Cardiac septum (tissue), 1 donor: ENCODE measurements around the gene FGD5. TPM values are rescaled to one million over a fixed set of nuclear protein-coding genes. Genes with fewer than 3 reads are reported as not detected.

Source experiments
- DNase-seq: peaks from one replicate; pipeline ENCODE4 v3.0.0-alpha.2; 2020; ENCODE audit warnings: low spot score
- intact Hi-C: fragments of 100-400 bp; cut with DNase I; formaldehyde crosslinking; loops from one replicate; pipeline ENCODE4 v1.14.0; 2022
- total RNA-seq: library from RNA; stranded (reverse); fragmentation: NEBNext Ultra II Directional; extraction: Animal tissue kit (Norgen Biotek cat#: 25700); gene quantifications from one replicate; pipeline ENCODE4 v1.2.1, GENCODE V29; 2021
- donor health status: DM: no; HTN: no; CAD: no.

The FGD5 gene
- total RNA-seq, 1 donor from 2014 or later, result 15.6 TPM

- DNase-seq, result no peak
- intact Hi-C loops, result loop anchor here (5.0 kb wide), 2 partner anchors 56 to 71 kb away; no protein-coding TSS in a partner anchor
These were observed 44.8 kb downstream of the FGD5 start for GRCh38 chr3:14863333-14864100.

DNA sequence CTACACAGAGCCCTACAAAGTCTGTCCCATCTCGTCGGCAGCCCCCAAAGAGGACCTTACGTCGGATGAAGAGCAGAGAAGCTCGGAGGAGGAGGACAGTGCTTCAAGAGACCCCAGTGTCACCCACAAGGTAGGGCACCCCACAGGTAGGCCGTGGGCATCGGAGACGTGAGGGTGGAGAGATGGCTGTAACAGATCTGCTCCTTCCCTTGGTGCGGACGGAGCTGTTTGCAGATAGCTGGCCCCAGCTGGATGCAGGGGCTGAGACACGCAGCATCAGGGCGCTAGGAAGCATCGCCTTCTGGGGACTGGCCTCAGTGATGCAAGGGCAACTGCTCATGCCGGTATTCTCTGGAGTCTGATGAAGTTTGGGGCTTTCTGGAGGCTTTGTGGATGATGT, 45.4 kb downstream of the FGD5 start:
- DNase-seq, result no peak
- intact Hi-C loops, result loop anchor here (5.0 kb wide), 2 partner anchors 57 to 72 kb away; no protein-coding TSS in a partner anchor

- DNase-seq, result no peak
- intact Hi-C loops, result no loop called here
These were observed 47.9 kb downstream of the FGD5 start for GRCh38 chr3:14866627-14867026.

DNA sequence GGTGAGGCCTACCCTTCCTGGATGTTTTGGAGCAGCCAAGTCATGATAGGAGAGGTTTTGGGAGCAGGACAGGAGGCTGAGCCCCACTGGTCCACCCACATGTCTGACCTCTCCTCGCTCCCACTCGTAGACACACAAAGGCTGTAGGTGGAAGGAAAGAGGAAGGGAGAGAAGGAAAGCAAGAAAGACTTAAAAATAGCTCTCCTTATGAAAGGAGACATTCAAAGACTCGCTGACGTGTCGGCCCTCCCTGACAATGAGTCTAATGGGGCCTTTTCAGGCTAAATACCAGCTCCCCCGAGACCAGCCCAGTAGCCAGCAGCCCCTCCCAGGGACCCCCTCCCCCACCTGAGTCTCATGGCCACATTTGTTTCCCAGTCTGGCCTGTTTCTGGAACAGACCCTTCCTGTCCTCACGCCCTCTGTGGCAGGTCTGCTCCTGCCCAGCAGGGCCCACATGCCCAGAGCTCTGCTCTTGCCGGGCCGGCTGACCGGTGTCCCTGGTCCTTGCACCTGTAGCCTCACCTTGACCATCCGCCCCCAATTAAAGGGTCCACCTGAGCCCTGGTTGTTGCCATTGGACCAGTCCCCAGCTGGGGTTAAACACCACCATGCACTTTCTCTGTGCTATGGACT, 49.3 kb downstream of the FGD5 start:
- DNase-seq, result no peak
- intact Hi-C loops, result no loop called here

GRCh38 chr3:14869917-14870782, 51.4 kb downstream of the FGD5 start:
- peak; percentile 60 for DNase-seq
- intact Hi-C loops, result no loop called here

DNA sequence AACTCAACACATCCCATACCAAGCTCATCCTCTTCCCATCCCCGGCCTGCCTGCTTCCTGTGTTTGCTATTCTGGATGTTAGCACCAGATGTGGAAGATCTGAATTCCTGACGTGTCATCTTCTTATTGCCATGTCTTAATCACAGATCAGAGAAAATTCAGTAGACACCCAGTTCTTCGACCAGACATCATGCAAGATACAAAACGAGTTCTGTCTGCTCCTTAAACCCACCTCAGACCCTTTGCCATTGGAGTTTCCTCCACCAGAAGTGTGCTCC, 52.0 kb downstream of the FGD5 start:
- intact Hi-C loops, result no loop called here
- peak; percentile 55 for DNase-seq

- intact Hi-C loops, result no loop called here
- peak; percentile 66 for DNase-seq
These were observed 52.9 kb downstream of the FGD5 start for GRCh38 chr3:14871456-14872200.

DNA sequence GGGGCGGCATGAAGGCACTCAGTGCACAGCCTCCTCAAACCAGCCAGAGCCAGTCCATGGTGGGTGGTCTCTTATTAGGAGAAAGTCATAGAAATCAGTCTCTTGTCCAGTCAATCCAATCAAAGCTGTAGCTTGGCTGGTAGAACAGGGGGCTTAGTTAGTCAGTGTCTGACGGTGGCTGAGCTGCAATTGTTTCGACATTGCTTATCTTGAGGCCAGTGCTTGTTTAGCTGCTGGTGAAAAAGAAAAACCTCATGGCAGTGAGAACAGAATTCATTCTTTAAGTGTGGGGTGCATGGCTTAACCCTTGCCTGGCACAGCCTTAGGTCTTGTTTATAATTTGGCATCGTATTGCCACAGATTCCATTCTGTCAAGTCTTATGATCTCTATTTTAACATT, 53.9 kb downstream of the FGD5 start:
- peak; percentile 41 for DNase-seq
- intact Hi-C loops, result no loop called here

GRCh38 chr3:14874784-14875183, 56.0 kb downstream of the FGD5 start:
- DNase-seq, result no peak
- intact Hi-C loops, result no loop called here

GRCh38 chr3:14875411-14876175, 56.8 kb downstream of the FGD5 start:
- intact Hi-C loops, result no loop called here

DNA sequence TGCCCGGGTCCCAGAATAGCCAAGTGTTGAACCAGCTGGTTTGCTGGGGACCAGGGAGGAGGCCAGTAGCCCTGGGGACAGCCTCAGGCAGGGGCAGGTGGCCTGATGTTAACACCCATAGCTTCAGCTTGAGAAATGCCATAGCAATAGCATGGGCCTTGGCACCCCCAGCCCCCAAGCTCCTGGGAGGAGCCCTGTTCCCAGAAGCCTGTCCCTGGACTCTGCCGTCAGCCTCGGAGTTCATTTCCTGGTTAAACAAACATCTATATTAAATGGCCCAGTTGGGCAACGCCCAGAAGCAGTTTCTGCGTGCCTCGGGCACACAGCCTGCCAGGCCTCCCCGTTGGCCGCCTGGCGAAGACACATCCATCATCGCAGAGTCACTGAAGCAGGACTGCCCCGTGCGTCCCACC, 58.2 kb downstream of the FGD5 start:
- intact Hi-C loops, result no loop called here
- DNase-seq, result peak; percentile 79

More at GRCh38 chr3:14875411-14876175, 56.8 kb downstream of the FGD5 start:
- DNase-seq, result peak; percentile 59

DNA sequence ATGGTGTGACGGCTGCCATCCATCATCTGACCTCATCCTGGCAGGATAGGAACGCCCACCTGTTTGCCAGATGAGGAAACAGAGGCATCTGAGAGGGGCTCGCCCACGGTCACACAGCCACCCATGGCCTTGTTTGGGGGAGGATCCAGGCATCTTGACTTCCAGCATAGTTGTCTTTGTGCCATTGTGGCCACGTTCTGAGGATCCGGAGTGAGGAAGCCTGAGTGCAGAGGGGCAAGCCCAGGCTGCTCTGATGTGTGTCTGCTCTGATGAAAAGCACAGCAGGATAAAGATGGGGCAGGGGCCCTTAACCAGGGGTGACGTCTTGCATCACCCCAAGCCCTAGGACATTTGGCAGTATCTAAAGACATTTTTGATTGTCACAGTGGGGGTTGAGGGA, 58.7 kb downstream of the FGD5 start:
- no peak for DNase-seq
- intact Hi-C loops, result no loop called here

DNA sequence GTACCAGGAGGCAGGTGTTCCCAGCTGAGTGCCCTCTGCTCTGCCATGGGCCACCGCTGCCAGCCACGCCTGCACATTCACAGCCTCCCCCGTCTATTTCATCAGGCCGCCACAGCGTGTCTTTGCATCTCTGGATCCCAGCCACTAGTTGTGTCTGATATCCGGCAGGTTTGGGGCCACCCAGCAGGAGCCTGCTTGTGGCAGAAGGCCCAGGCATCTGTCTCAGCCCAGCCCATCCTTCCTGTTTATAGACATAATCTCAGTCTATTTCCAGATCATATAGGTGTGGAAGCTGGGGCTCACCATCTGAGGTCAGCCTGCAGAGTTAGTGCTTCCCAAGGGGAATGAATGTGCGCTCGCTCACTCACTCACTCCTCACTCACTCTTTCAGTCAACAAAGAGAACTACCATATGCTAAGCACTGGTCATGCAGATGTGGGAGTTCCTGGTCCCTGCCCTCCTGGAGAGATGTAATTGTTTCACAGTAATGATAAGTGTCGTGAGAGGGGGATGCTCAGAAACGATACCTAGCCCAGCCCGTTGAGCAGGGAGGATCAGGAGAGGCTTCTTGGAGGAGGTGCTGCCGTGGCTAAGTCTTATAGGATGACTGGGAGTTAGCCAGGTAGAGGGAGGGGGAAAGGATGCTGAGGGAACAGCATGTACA, 60.6 kb downstream of the FGD5 start:
- intact Hi-C loops, result no loop called here
- DNase-seq, result peak; percentile 76

- intact Hi-C loops, result no loop called here
- peak; percentile 72 for DNase-seq
These were observed 61.8 kb downstream of the FGD5 start for GRCh38 chr3:14880447-14881106.

- no peak for DNase-seq
- intact Hi-C loops, result no loop called here
These were observed 64.5 kb downstream of the FGD5 start for GRCh38 chr3:14883226-14883625.

GRCh38 chr3:14884665-14885064, 65.9 kb downstream of the FGD5 start:
- intact Hi-C loops, result no loop called here
- no peak for DNase-seq

DNA sequence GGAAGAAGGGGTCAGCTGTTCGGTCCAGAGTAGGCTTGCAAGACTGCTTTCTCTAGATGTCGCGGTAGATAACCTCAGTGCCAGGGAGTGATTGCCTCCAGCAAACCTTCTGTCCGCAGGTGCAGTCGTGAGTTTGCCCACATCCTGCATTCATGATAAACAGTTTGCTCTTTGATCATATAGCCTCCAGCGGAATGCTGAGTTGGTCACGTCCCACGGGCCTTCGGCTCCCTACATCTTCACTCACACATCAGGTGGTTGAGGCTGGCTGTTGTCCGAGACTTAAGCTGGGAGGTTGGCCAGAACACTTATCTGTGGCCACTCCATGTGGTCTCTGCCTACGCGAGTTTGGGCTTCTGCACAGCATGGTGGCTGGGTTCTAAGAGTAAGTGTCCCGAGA, 66.5 kb downstream of the FGD5 start:
- DNase-seq, result no peak
- intact Hi-C loops, result no loop called here

GRCh38 chr3:14886101-14886500, 67.3 kb downstream of the FGD5 start:
- DNase-seq, result no peak
- intact Hi-C loops, result no loop called here
